Measurements from ENCODE around the gene GIPC3.

GIPC3 gene

GRCh38 chr19:3606690-3607289, 21.5 kb downstream of the GIPC3 start, which contains the start of gene TBXA2R:
Gene TBXA2R, minus strand, starts transcription at chr19:3606875. Its CDS starts 6,241 bp downstream, at chr19:3600634.
- peak; percentile 22 to 45 for DNase-seq

GRCh38 chr19:3607303-3608078, 22.2 kb downstream of the GIPC3 start:
- no peak for DNase-seq

- DNase-seq: no peak
Measured at GRCh38 chr19:3608079-3608641, 22.9 kb downstream of the GIPC3 start.

GRCh38 chr19:3608750-3609322, 23.6 kb downstream of the GIPC3 start:
- DNase-seq: peak in 1 of 2 donors; percentile 33

GRCh38 chr19:3609779-3610719, 24.8 kb downstream of the GIPC3 start:
- no peak for DNase-seq

GRCh38 chr19:3610745-3611717, 25.8 kb downstream of the GIPC3 start:
- no peak for DNase-seq

- no peak for DNase-seq
Measured at GRCh38 chr19:3611841-3612240, 26.6 kb downstream of the GIPC3 start.

- DNase-seq: no peak
Measured at GRCh38 chr19:3612330-3612729, 27.1 kb downstream of the GIPC3 start.

GRCh38 chr19:3612901-3613741, 27.8 kb downstream of the GIPC3 start:
- no peak for DNase-seq

GRCh38 chr19:3613818-3614661, 28.8 kb downstream of the GIPC3 start:
- no peak for DNase-seq

- DNase-seq: no peak
Measured at GRCh38 chr19:3614858-3615505, 29.7 kb downstream of the GIPC3 start.

GRCh38 chr19:3615524-3616135, 30.4 kb downstream of the GIPC3 start:
- no peak for DNase-seq

- DNase-seq: peak in 1 of 2 donors; percentile 54
Measured at GRCh38 chr19:3617463-3617862, 32.2 kb downstream of the GIPC3 start.

GRCh38 chr19:3618144-3618810, 33.0 kb downstream of the GIPC3 start:
- peak in 1 of 2 donors; percentile 14 for DNase-seq

- DNase-seq: no peak
Measured at GRCh38 chr19:3618811-3619630, 33.7 kb downstream of the GIPC3 start.

GRCh38 chr19:3619631-3620012, 34.3 kb downstream of the GIPC3 start:
- DNase-seq: no peak

Data from bone marrow (tissue), 2 donors.